Transverse colon (tissue), 4 donors: ENCODE results near the gene TRIM15. TPM values are rescaled to one million over a fixed set of nuclear protein-coding genes. Genes with fewer than 3 reads are reported as not detected.

Experiments
- DNase-seq: peaks from one replicate; pipeline ENCODE4 v3.0.0-alpha.2; 2019
- H3K27ac ChIP-seq, 4 donors: fragments of 200-600 bp; sonication (generic); 2 replicates each; pipeline ENCODE4 v1.5.1; 2016 to 2018; ENCODE audit warnings: inconsistent platforms in 4 of 4
- H3K27me3 ChIP-seq: fragments of 200-600 bp; sonication (generic); 2 replicates; pipeline ENCODE4 v1.5.1; 2017; ENCODE audit warnings: inconsistent platforms
- H3K36me3 ChIP-seq, 4 donors: fragments of 200-600 bp; sonication (generic); 2 replicates each; pipeline ENCODE4 v1.5.1; 2017 to 2019; ENCODE audit warnings: inconsistent platforms in 4 of 4
- H3K4me1 ChIP-seq, 4 donors: fragments of 200-600 bp; sonication (generic); 2 replicates each; pipeline ENCODE4 v1.5.1; 2017 to 2020; ENCODE audit warnings: inconsistent platforms in 4 of 4
- H3K4me3 ChIP-seq, 4 donors: fragments of 200-600 bp; sonication (generic); 1 replicate in 1 of 4; 2 replicates in 3 of 4; pipeline versions ENCODE4 v1.5.1 to v1.6.1; 2017 to 2019; ENCODE audit warnings: inconsistent platforms in 4 of 4
- H3K9me3 ChIP-seq, 2 donors: fragments of 200-600 bp; sonication (generic); 2 replicates each; pipeline ENCODE4 v1.5.1; 2017 to 2019; ENCODE audit warnings: inconsistent platforms in 2 of 2
- EP300 ChIP-seq: sonication (generic); formaldehyde crosslinking; IDR thresholded peaks from one replicate; pipeline ENCODE4 v1.6.1; 2017; ENCODE audit warnings: antibody characterized with exemption, low read depth
- POLR2A ChIP-seq: fragments of 450-650 bp; IDR thresholded peaks from one replicate; pipeline ENCODE4 v1.6.1; 2016; ENCODE audit warnings: antibody characterized with exemption, mild to moderate bottlenecking, moderate library complexity
- POLR2AphosphoS5 ChIP-seq, 3 donors: sonication (generic); formaldehyde crosslinking; IDR thresholded peaks; one replicate each; pipeline ENCODE4 v1.6.1; 2016; ENCODE audit warnings: antibody characterized with exemption in 3 of 3
- WGBS, 2 donors: methylation state at CpG; one replicate each; pipeline ENCODE4 v1.1.5; 2018; ENCODE audit warnings: low coverage in 1 of 2; 5-methylcytosine and 5-hydroxymethylcytosine counted together
- in situ Hi-C, 4 donors: fragments of 200-750 bp; cut with MboI; loops; one replicate each; pipeline versions ENCODE4 v1.15.0 to v1.15.1; 2017; ENCODE audit warnings: low sequenced_read_pairs in 3 of 4, low pct_ligation_motif_present in 1 of 4, low pct_unique_long_range_greater_than_20kb in 1 of 4
- intact Hi-C: fragments of 100-400 bp; cut with DNase I; formaldehyde crosslinking; loops from one replicate; pipeline ENCODE4 v1.15.1; 2023; ENCODE audit warnings: low total_unique reads
- total RNA-seq, 4 donors: library from RNA; depleted of rRNA; stranded (reverse); fragments of >200 nt; gene quantifications; one replicate each; pipeline ENCODE4 v1.1.0, GENCODE V29; 2016
- TF ChIP-seq, protein P1 (sequence below), 5 experiments: fragments of 200-600 bp in 3 of 5; fragments of 450-650 bp in 2 of 5; sonication (generic) in 3 of 5; IDR thresholded peaks; 1 replicate in 2 of 5; 2 replicates in 3 of 5; pipeline ENCODE4 v1.5.1; 2016 to 2017; ENCODE audit warnings: antibody characterized with exemption in 5 of 5, inconsistent platforms in 3 of 5, mild to moderate bottlenecking in 2 of 5, moderate library complexity in 1 of 5

The TRIM15 gene
- total RNA-seq, 4 donors from 2014 or later, result 5.8 to 90.7 (median 51.8) TPM

GRCh38 chr6:30152016-30152673, 11.2 kb upstream of the TRIM15 start:
- Histone ChIP-seq H3K27ac (no peak overlapping the region), H3K4me3 (no peak overlapping the region), H3K4me1 (peaks cover 0 to 38% (median 28%) of the 10 kb centered on the region in 4 donors), H3K36me3 (no peaks in the 10 kb centered on the region), H3K27me3 (no peaks in the 10 kb centered on the region), H3K9me3 (no peaks in the 10 kb centered on the region)
- WGBS, 2 donors, result 39 to 49% methylated on average over 4 of the region's 4 CpGs
- intact Hi-C loops, result no loop called here
- no peak for TF ChIP-seq POLR2A
- TF ChIP-seq, protein P1, sequence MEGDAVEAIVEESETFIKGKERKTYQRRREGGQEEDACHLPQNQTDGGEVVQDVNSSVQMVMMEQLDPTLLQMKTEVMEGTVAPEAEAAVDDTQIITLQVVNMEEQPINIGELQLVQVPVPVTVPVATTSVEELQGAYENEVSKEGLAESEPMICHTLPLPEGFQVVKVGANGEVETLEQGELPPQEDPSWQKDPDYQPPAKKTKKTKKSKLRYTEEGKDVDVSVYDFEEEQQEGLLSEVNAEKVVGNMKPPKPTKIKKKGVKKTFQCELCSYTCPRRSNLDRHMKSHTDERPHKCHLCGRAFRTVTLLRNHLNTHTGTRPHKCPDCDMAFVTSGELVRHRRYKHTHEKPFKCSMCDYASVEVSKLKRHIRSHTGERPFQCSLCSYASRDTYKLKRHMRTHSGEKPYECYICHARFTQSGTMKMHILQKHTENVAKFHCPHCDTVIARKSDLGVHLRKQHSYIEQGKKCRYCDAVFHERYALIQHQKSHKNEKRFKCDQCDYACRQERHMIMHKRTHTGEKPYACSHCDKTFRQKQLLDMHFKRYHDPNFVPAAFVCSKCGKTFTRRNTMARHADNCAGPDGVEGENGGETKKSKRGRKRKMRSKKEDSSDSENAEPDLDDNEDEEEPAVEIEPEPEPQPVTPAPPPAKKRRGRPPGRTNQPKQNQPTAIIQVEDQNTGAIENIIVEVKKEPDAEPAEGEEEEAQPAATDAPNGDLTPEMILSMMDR (IDR thresholded peaks at IDR 0.05), result no peak
- no peak for TF ChIP-seq EP300
- TF ChIP-seq POLR2AphosphoS5 (IDR thresholded peaks at IDR 0.05), result no peak
- in situ Hi-C loops, result no loop called here
- no peak for DNase-seq

DNA sequence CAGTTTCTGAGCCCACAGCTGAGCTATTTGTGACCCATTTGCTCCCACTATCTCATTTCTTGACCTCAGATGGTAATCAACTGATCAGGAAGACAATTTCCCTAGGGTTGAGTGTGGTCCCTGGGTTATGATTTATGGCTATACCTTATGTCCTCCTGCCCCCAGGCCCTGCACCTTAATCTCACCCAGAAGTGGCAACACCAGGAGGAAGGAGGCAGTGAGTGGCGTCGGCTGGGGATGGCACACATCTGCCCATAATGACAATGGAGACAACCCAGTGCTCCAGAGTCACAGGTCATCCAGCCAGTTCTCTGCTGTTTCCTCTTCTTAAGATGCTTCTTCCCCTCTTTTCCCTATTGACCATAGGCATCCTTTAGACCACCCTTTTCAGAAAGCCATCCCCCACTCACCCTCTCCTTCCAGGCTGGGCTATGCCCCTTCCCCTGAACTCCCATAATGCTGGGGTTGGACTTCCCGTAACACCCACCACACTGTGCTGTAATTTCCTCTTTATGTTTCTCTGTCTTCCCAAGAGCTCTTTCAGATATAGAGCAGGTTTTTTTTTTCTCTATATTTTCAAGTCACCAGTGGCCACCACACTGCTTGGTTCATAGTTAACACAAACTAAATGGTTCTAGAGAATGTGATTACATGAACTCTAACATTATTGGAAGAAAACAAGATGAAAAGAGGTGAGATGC, 10.3 kb upstream of the TRIM15 start:
- no peak for DNase-seq
- H3K4me1 ChIP-seq, result peaks cover 0 to 38% (median 28%) of the 10 kb centered on the region in 4 donors
- H3K27ac ChIP-seq, result no peak overlapping the region
- H3K9me3 ChIP-seq, result no peaks in the 10 kb centered on the region
- intact Hi-C loops, result no loop called here
- no peaks in the 10 kb centered on the region for H3K36me3 ChIP-seq
- H3K27me3 ChIP-seq, result no peaks in the 10 kb centered on the region
- in situ Hi-C loops, result no loop called here
- no peak overlapping the region for H3K4me3 ChIP-seq
- TF ChIP-seq POLR2A (no peak), EP300 (no peak), POLR2AphosphoS5 (IDR thresholded peaks at IDR 0.05) (no peak)
- TF ChIP-seq, protein P1 (IDR thresholded peaks at IDR 0.05), result no peak
- WGBS, 2 donors, result 86 to 88% methylated on average over 1 to 3 of the region's 3 CpGs

DNA sequence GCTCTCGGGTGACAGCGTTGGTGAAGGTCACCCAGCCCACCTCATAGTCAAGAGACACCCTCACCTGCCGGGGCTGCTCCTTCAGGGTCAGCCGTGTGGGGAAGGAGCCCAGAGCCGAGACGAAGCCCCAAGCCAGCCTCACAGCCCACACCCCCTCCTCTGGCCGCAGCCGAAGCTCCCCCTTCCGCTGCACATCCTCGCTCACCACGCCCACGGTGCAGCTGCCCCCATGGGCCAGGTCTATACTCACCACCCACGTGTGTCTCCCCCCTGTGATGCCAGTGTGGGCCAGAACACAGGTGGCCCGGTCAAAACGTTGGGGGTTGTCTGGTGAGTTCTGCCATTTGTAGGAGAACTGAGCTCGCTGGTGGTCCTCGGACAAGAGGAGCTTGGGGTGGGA, 9.3 kb upstream of the TRIM15 start:
- no peak for DNase-seq
- H3K27me3 ChIP-seq, result no peaks in the 10 kb centered on the region
- no peak for TF ChIP-seq POLR2A
- TF ChIP-seq, protein P1 (IDR thresholded peaks at IDR 0.05), result no peak
- no peak for TF ChIP-seq EP300
- TF ChIP-seq POLR2AphosphoS5 (IDR thresholded peaks at IDR 0.05), result no peak
- intact Hi-C loops, result no loop called here
- peaks cover 0 to 38% (median 28%) of the 10 kb centered on the region in 4 donors for H3K4me1 ChIP-seq
- 83% methylated on average over 17 of the region's 17 CpGs; no CpG with 5 or more reads in 1 of the 2 donors for WGBS, 2 donors
- no peaks in the 10 kb centered on the region for H3K9me3 ChIP-seq
- peak overlapping the region in 3 of 4 donors; percentile 67 to 79 (median 74) for H3K27ac ChIP-seq
- H3K4me3 ChIP-seq, result no peak overlapping the region
- no peaks in the 10 kb centered on the region for H3K36me3 ChIP-seq
- in situ Hi-C loops, result no loop called here

- peak; percentile 63 for DNase-seq
- Histone ChIP-seq H3K9me3 (no peaks in the 10 kb centered on the region), H3K4me3 (peak overlapping the region in 1 of 4 donors; percentile 12), H3K27ac (peak overlapping the region; percentile 67 to 79 (median 72)), H3K36me3 (no peaks in the 10 kb centered on the region), H3K27me3 (no peaks in the 10 kb centered on the region), H3K4me1 (peaks cover 0 to 38% (median 28%) of the 10 kb centered on the region in 4 donors)
- in situ Hi-C loops (no loop called here), intact Hi-C loops (no loop called here)
- WGBS, 2 donors, result 28 to 44% methylated on average over 6 to 12 of the region's 12 CpGs
- TF ChIP-seq EP300 (no peak), POLR2AphosphoS5 (IDR thresholded peaks at IDR 0.05) (peak in 2 of 3 donors; percentile 5 to 70)
- TF ChIP-seq, protein P1 (IDR thresholded peaks at IDR 0.05), result peak in 3 of 5 experiments; percentile 16 to 50 (median 46)
These were observed 8.4 kb upstream of the TRIM15 start for GRCh38 chr6:30154709-30155519.
